GM23338 (cell line): ENCODE results near the gene CAVIN2. TPM values are rescaled to one million over a fixed set of nuclear protein-coding genes. Genes with fewer than 3 reads are reported as not detected.

ENCODE experiments used
- ATAC-seq: fragments of 200-7000 bp; cut with Tn5 transposase; 3 replicates; pipeline ENCODE4 v1.9.1; 2020
- DNase-seq: peaks from one replicate; pipeline ENCODE4 v3.0.0-alpha.2; 2015; ENCODE audit warnings: low spot score
- H2AFZ ChIP-seq: fragments of 200-600 bp; sonication (generic); 2 replicates; pipeline ENCODE4 v1.8.0; 2016; ENCODE audit warnings: antibody characterized with exemption, mild to moderate bottlenecking, moderate library complexity
- H3F3A ChIP-seq: fragments of 200-600 bp; sonication (generic); replicated peaks from 2 replicates; pipeline ENCODE4 v1.8.0; 2017; ENCODE audit warnings: antibody characterized with exemption, mixed run types, low read depth
- H3K27ac ChIP-seq: fragments of 200-600 bp; sonication (generic); 2 replicates; pipeline ENCODE4 v1.6.1; 2016; ENCODE audit warnings: low read depth
- H3K27me3 ChIP-seq: fragments of 200-600 bp; sonication (generic); 2 replicates; pipeline ENCODE4 v1.8.0; 2016; ENCODE audit warnings: mild to moderate bottlenecking, mixed run types, moderate library complexity; ENCODE audit not compliant: insufficient read depth
- H3K36me3 ChIP-seq: fragments of 200-600 bp; sonication (generic); 2 replicates; pipeline ENCODE4 v1.8.0; 2016; ENCODE audit warnings: mild to moderate bottlenecking; ENCODE audit not compliant: insufficient read depth
- H3K4me1 ChIP-seq: fragments of 200-600 bp; sonication (generic); 2 replicates; pipeline ENCODE4 v1.8.0; 2016; ENCODE audit warnings: mild to moderate bottlenecking, moderate library complexity; ENCODE audit not compliant: insufficient read depth
- H3K4me2 ChIP-seq: fragments of 200-600 bp; sonication (generic); 2 replicates; pipeline ENCODE4 v1.7.1; 2017; ENCODE audit warnings: mixed run types
- H3K4me3 ChIP-seq: fragments of 200-600 bp; sonication (generic); 2 replicates; pipeline ENCODE4 v1.6.1; 2016; ENCODE audit warnings: mixed run types
- H3K79me2 ChIP-seq: fragments of 200-600 bp; sonication (generic); replicated peaks from 2 replicates; pipeline ENCODE4 v1.8.0; 2017; ENCODE audit warnings: mild to moderate bottlenecking; ENCODE audit not compliant: insufficient read depth
- H3K9me2 ChIP-seq: fragments of 200-600 bp; sonication (generic); 2 replicates; pipeline ENCODE4 v1.8.0; 2017; ENCODE audit not compliant: insufficient read depth
- H4K20me1 ChIP-seq: fragments of 200-600 bp; sonication (generic); replicated peaks from 2 replicates; pipeline ENCODE4 v1.8.0; 2017; ENCODE audit warnings: mild to moderate bottlenecking; ENCODE audit not compliant: insufficient read depth
- H3K27ac Mint-ChIP-seq: 2 replicates; pipeline ENCODE4 v1.8.0; 2020; ENCODE audit warnings: inconsistent platforms, mild to moderate bottlenecking, moderate library complexity, mixed read lengths
- H3K27me3 Mint-ChIP-seq: 3 replicates; pipeline ENCODE4 v1.8.0; 2022; ENCODE audit warnings: low read depth, mild to moderate bottlenecking, moderate library complexity, mixed read lengths, inconsistent platforms; ENCODE audit not compliant: insufficient read depth, poor library complexity
- H3K36me3 Mint-ChIP-seq: 3 replicates; pipeline ENCODE4 v1.8.0; 2021; ENCODE audit warnings: low read depth, mild to moderate bottlenecking, inconsistent platforms, moderate library complexity, mixed read lengths
- H3K4me1 Mint-ChIP-seq: 3 replicates; pipeline ENCODE4 v1.8.0; 2020; ENCODE audit warnings: mild to moderate bottlenecking, inconsistent platforms, mixed read lengths
- H3K4me3 Mint-ChIP-seq: 3 replicates; pipeline ENCODE4 v1.8.0; 2021; ENCODE audit warnings: moderate library complexity, mild to moderate bottlenecking, inconsistent platforms, mixed read lengths
- H3K9me3 Mint-ChIP-seq: 3 replicates; pipeline ENCODE4 v1.8.0; 2020; ENCODE audit warnings: moderate library complexity, mild to moderate bottlenecking, inconsistent platforms, mixed read lengths
- CREB1 ChIP-seq: fragments of 250-450 bp; sonication (Bioruptor Pico); IDR thresholded peaks from 2 replicates; pipeline ENCODE4 v1.5.0; 2020; ENCODE audit warnings: low read depth, mild to moderate bottlenecking, moderate library complexity
- ETS1 ChIP-seq: IDR thresholded peaks from 2 replicates; pipeline ENCODE4 v1.6.1; 2016; ENCODE audit warnings: antibody characterized with exemption
- EZH2 ChIP-seq: fragments of 200-600 bp; sonication (generic); IDR thresholded peaks from one replicate; pipeline ENCODE4 v1.8.0; 2017; ENCODE audit warnings: antibody characterized with exemption, mild to moderate bottlenecking, low read depth; ENCODE audit not compliant: unreplicated experiment
- EZH2phosphoT487 ChIP-seq: fragments of 200-600 bp; sonication (generic); IDR thresholded peaks from one replicate; pipeline ENCODE4 v1.8.1; 2018; ENCODE audit warnings: antibody characterized with exemption; ENCODE audit not compliant: unreplicated experiment
- NANOG ChIP-seq: IDR thresholded peaks from 2 replicates; pipeline ENCODE4 v1.6.1; 2016; ENCODE audit warnings: antibody characterized with exemption, borderline replicate concordance
- STAT1 ChIP-seq: IDR thresholded peaks from one replicate; pipeline ENCODE4 v1.6.1; 2016; ENCODE audit warnings: antibody characterized with exemption; ENCODE audit not compliant: unreplicated experiment
- ZNF114 ChIP-seq: fragments of 250-450 bp; sonication (Bioruptor Pico); IDR thresholded peaks from 2 replicates; pipeline ENCODE4 v1.5.0; 2020; ENCODE audit warnings: mild to moderate bottlenecking, moderate library complexity
- ZNF331 ChIP-seq: fragments of 250-450 bp; sonication (Bioruptor Pico); IDR thresholded peaks from 2 replicates; pipeline ENCODE4 v1.5.0; 2020; ENCODE audit warnings: low read depth, mild to moderate bottlenecking, moderate library complexity
- ZNF462 ChIP-seq: fragments of 250-450 bp; sonication (Bioruptor Pico); IDR thresholded peaks from 2 replicates; pipeline ENCODE4 v1.5.0; 2020; ENCODE audit warnings: mild to moderate bottlenecking, moderate library complexity
- polyA plus RNA-seq: library from polyadenylated mRNA; unstranded; fragments of >200 nt; fragmentation: Nextera tagmentation; extraction: Ambion mirVana; gene quantifications from 2 replicates; pipeline ENCODE4 v1.2.1, GENCODE V29; 2016
- total RNA-seq: library from RNA; depleted of rRNA; stranded (reverse); fragments of >200 nt; shearing (Covaris generic); gene quantifications from 2 replicates; pipeline ENCODE4 v1.2.3, GENCODE V29; 2014

Gene CAVIN2
- total and polyA plus RNA-seq, 2 experiments from 2014 or later: 0.07 to 0.15 TPM

DNA sequence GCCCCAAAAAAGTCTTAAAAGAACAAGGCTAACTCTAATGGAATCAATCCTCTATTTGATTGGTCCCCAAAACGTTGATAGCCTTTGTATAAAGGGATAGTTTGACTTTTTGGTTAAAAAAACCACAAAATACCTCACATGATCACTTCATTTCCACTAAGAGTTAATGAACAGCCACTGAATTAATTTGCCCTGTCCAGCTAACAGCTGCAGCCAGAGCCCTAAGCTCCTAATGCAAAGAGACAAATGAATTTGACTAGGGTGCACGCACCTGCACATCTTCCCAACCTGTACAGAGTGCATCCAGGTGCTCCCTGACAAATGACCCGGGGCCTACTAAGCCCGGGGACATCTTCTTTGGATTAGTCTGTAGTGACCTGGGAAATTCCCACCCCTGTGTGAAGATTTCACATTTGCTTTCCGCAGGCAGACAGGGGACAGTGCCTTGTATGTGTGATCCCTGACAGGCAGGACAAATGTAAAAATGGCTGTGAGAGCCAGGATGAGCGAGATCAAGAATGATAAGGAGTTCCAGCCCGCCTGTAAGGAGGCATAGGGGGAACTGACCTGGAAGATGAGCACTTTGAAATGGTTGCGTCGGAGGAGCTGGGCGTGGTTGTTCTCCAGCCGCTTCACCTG, 893 bp downstream of the CAVIN2 start:
- no peaks in the 10 kb centered on the region for H3F3A ChIP-seq
- H3K9me3 Mint-ChIP-seq: no peaks in the 10 kb centered on the region
- H4K20me1 ChIP-seq: no peaks in the 10 kb centered on the region
- DNase-seq (no peak), ATAC-seq (no peak)
- no peak overlapping the region for H3K27ac ChIP-seq
- peak overlapping the region; percentile 64; the same call in 1 of the 2 replicates for H2AFZ ChIP-seq
- no peaks in the 10 kb centered on the region for H3K36me3 ChIP-seq
- H3K4me1 ChIP-seq: peaks cover 37% of the 10 kb centered on the region
- no peaks in the 10 kb centered on the region for H3K27me3 ChIP-seq
- H3K27me3 Mint-ChIP-seq: peaks cover 4% of the 10 kb centered on the region
- no peaks in the 10 kb centered on the region for H3K9me2 ChIP-seq
- no peak overlapping the region for H3K4me2 ChIP-seq
- H3K36me3 Mint-ChIP-seq: no peaks in the 10 kb centered on the region
- TF ChIP-seq EZH2phosphoT487 (no peak), ZNF462 (CRISPR knock-in tag) (no peak), ZNF114 (CRISPR knock-in tag) (no peak), NANOG (no peak), EZH2 (no peak), ETS1 (no peak), CREB1 (CRISPR knock-in tag) (no peak), STAT1 (no peak), ZNF331 (no peak)
- H3K27ac Mint-ChIP-seq: no peak overlapping the region
- no peak overlapping the region for H3K4me3 Mint-ChIP-seq
- peaks cover 42% of the 10 kb centered on the region for H3K4me1 Mint-ChIP-seq
- no peak overlapping the region for H3K4me3 ChIP-seq
- H3K79me2 ChIP-seq: no peaks in the 10 kb centered on the region
